Heart left ventricle (tissue), 16 donors: ENCODE measurements around the gene LRRC43. TPM values are rescaled to one million over a fixed set of nuclear protein-coding genes. Genes with fewer than 3 reads are reported as not detected.

Experiments
- ATAC-seq, 4 donors: fragments of 200-7000 bp; cut with Tn5 transposase; one replicate each; pipeline ENCODE4 v1.9.1; 2020 to 2022; ENCODE audit warnings: moderate library complexity in 4 of 4, mild to moderate bottlenecking in 3 of 4, moderate number of reproducible peaks in 1 of 4
- DNase-seq, 5 donors: peaks; one replicate each; pipeline ENCODE4 v3.0.0-alpha.2; 2020
- H3K27ac ChIP-seq, 12 donors: fragments of 200-600 bp; sonication (generic) in 4 of 12; one replicate each; pipeline versions ENCODE4 v1.5.0 to v1.8.0; 2016 to 2022; ENCODE audit warnings: mild to moderate bottlenecking in 2 of 12
- H3K27me3 ChIP-seq, 9 donors: fragments of 200-600 bp; sonication (generic) in 2 of 9; one replicate each; pipeline versions ENCODE4 v1.5.1 to v1.8.0; 2016 to 2022; ENCODE audit warnings: mild to moderate bottlenecking in 3 of 9
- H3K36me3 ChIP-seq, 9 donors: fragments of 200-600 bp; sonication (generic) in 2 of 9; one replicate each; pipeline versions ENCODE4 v1.5.0 to v1.8.0; 2018 to 2022; ENCODE audit warnings: mild to moderate bottlenecking in 2 of 9
- H3K4me1 ChIP-seq, 12 donors: fragments of 200-600 bp; sonication (generic) in 4 of 12; one replicate each; pipeline versions ENCODE4 v1.5.0 to v1.8.0; 2016 to 2022; ENCODE audit warnings: mild to moderate bottlenecking in 3 of 12
- H3K4me3 ChIP-seq, 12 donors: fragments of 200-600 bp; sonication (generic) in 4 of 12; one replicate each; pipeline versions ENCODE4 v1.5.0 to v1.8.0; 2017 to 2022; ENCODE audit warnings: mild to moderate bottlenecking in 9 of 12, moderate library complexity in 4 of 12
- H3K9me3 ChIP-seq, 12 donors: fragments of 200-600 bp; sonication (generic) in 4 of 12; one replicate each; pipeline versions ENCODE4 v1.5.0 to v1.8.0; 2016 to 2022; ENCODE audit warnings: mild to moderate bottlenecking in 1 of 12
- CTCF ChIP-seq, 12 donors: fragments of 200-600 bp; sonication (generic) in 4 of 12; IDR thresholded peaks; one replicate each; pipeline versions ENCODE4 v1.5.0 to v1.8.0; 2018 to 2022; ENCODE audit warnings: antibody characterized with exemption in 12 of 12, mild to moderate bottlenecking in 5 of 12
- POLR2A ChIP-seq, 2 donors: fragments of 450-650 bp; IDR thresholded peaks; one replicate each; pipeline ENCODE4 v1.6.1; 2017; ENCODE audit warnings: antibody characterized with exemption in 2 of 2, mild to moderate bottlenecking in 2 of 2, moderate library complexity in 2 of 2
- WGBS, 4 donors: extraction: QIAGEN DNeasy Blood & Tissue Kit in 2 of 4; methylation state at CpG; one replicate each; pipeline versions ENCODE4 v1.1.5 to v1.1.7; 2013 to 2018; 5-methylcytosine and 5-hydroxymethylcytosine counted together
- intact Hi-C, 10 donors: fragments of 100-400 bp; cut with DNase I; formaldehyde crosslinking; loops; one replicate each; pipeline versions ENCODE4 v1.11.1 to v1.14.2; 2022
- polyA plus RNA-seq, 2 donors: library from polyadenylated mRNA; stranded (reverse); fragments of 200-250 nt; gene quantifications; one replicate each; pipeline ENCODE4 v1.2.3, GENCODE V29; 2013
- total RNA-seq, 9 donors: library from RNA; depleted of rRNA in 2 of 9; stranded (reverse); fragments of >200 nt in 2 of 9; fragmentation: NEBNext Ultra II Directional in 3 of 9; extraction: Animal tissue kit (Norgen Biotek cat#: 25700) in 3 of 9; gene quantifications; one replicate each; pipeline versions ENCODE4 v1.1.0 to v1.2.4, GENCODE V29; 2016 to 2023
- donor health status: ischemic (EF 13 %, LVEDD 7.1; RV severe dilation, severe dysfunction).
- donor health status: healthy with polysubstance abuse.
- donor health status: DM: no; HTN: yes; CAD: no.
- donor health status: DM: no; HTN: no; CAD: no.
- donor health status: ischemic (EF 25% LVEDD 6.9; RV normal size, moderate dysfunction).
- donor health status: ischemic (EF 25% LVEDD 5.7; RV mildly dilated, moderate dysfunction).
- donor health status: healthy.
- donor health status: DM: yes; HTN: yes; CAD: no.
- donor health status: ischemic (EF 35%, LVEDD 5.7; RV mildly dilated, moderate dysfunction).
- donor health status: nonischemic (EF 11% LVEDD 7.7; RV severe dilation, severe dysfunction).
- donor health status: DM: yes; HTN: yes; CAD: no.
- donor health status: PGD.
- donor health status: ischemic (EF 29% LVEDD 5.4; RV normal size, mild dysfunction).
- donor health status: nonischemic (EF 23%, LVEDD 6.1; RV moderate dilation, normal function).

Gene LRRC43
- total and polyA plus RNA-seq, 11 donors, result 0.15 to 1.9 (median 0.83) TPM; not detected in 1

GRCh38 chr12:122206111-122206881 is 23.4 kb downstream of the LRRC43 start:
- intact Hi-C loops, result loop anchor here in 1 of 10 donors (10.0 kb wide), 1 partner anchor 291 kb away; the partner anchor contains the start of gene CFAP251

GRCh38 chr12:122206976-122207375 is 24.1 kb downstream of the LRRC43 start:
- ATAC-seq (peak in 2 of 4 donors; percentile 4 to 18), DNase-seq (no peak)
- Histone ChIP-seq H3K4me3 (no peak overlapping the region), H3K27ac (no peak overlapping the region), H3K9me3 (no peaks in the 10 kb centered on the region), H3K27me3 (peaks cover 11 to 32% (median 26%) of the 10 kb centered on the region in 9 donors), H3K4me1 (peaks cover 0 to 21% (median 11%) of the 10 kb centered on the region in 12 donors), H3K36me3 (peaks cover 0 to 55% (median 53%) of the 10 kb centered on the region in 9 donors)
- WGBS, 4 donors, result 82 to 100% (median 88%) methylated on average over 5 to 8 of the region's 8 CpGs
- TF ChIP-seq POLR2A (IDR thresholded peaks at IDR 0.05), result no peak
- no peak for TF ChIP-seq CTCF (IDR thresholded peaks at IDR 0.05)
- intact Hi-C loops, result loop anchor here in 1 of 10 donors (10.0 kb wide), 1 partner anchor 292 kb away; the partner anchor contains the start of gene CFAP251

More at GRCh38 chr12:122206111-122206881, 23.4 kb downstream of the LRRC43 start:
- H3K4me3 ChIP-seq, result no peak overlapping the region
- WGBS, 4 donors, result 62 to 79% (median 72%) methylated on average over 22 to 27 of the region's 27 CpGs
- TF ChIP-seq CTCF (IDR thresholded peaks at IDR 0.05) (no peak), POLR2A (IDR thresholded peaks at IDR 0.05) (no peak)
- ATAC-seq (peak in 3 of 4 donors; percentile 8 to 23 (median 21)), DNase-seq (no peak)
- H3K36me3 ChIP-seq, result peaks cover 0 to 48% (median 46%) of the 10 kb centered on the region in 9 donors
- no peak overlapping the region for H3K27ac ChIP-seq
- H3K9me3 ChIP-seq, result no peaks in the 10 kb centered on the region
- peaks cover 0 to 21% (median 11%) of the 10 kb centered on the region in 12 donors for H3K4me1 ChIP-seq
- H3K27me3 ChIP-seq, result peaks cover 14 to 38% (median 28%) of the 10 kb centered on the region in 9 donors

GRCh38 chr12:122207391-122207790 is 24.5 kb downstream of the LRRC43 start:
- intact Hi-C loops, result loop anchor here in 1 of 10 donors (10.0 kb wide), 1 partner anchor 293 kb away; the partner anchor contains the start of gene CFAP251

More at GRCh38 chr12:122207391-122207790, 24.5 kb downstream of the LRRC43 start:
- H3K9me3 ChIP-seq, result no peaks in the 10 kb centered on the region
- H3K27me3 ChIP-seq, result peaks cover 8 to 29% (median 23%) of the 10 kb centered on the region in 9 donors
- no peak for DNase-seq
- peaks cover 0 to 21% (median 11%) of the 10 kb centered on the region in 12 donors for H3K4me1 ChIP-seq
- TF ChIP-seq CTCF (IDR thresholded peaks at IDR 0.05) (no peak), POLR2A (IDR thresholded peaks at IDR 0.05) (no peak)
- no peak overlapping the region for H3K27ac ChIP-seq
- no peak overlapping the region for H3K4me3 ChIP-seq
- H3K36me3 ChIP-seq, result peaks cover 0 to 59% (median 57%) of the 10 kb centered on the region in 9 donors
- 73 to 83% (median 77%) methylated on average over 6 to 8 of the region's 8 CpGs for WGBS, 4 donors
- ATAC-seq, result no peak
